Activated CD8-positive, alpha-beta memory T cell treated with anti-CD3 and anti-CD28 coated beads for 36 hours (primary cell): ENCODE measurements around the gene DEFB114. TPM values are rescaled to one million over a fixed set of nuclear protein-coding genes. Genes with fewer than 3 reads are reported as not detected.
"Not testable (repeated sequence)": the region's sequence is repeated elsewhere in the genome, so short reads cannot be mapped to it uniquely, and the experiment has no call there.

Experiments
- CTCF ChIA-PET: fragments of 350-600 bp; sonication (Branson Sonifier 250); formaldehyde crosslinking; loops from one replicate; lab custom pipeline; 2021; ENCODE audit warnings: antibody characterized with exemption; lab: Charles Lee
- POLR2A ChIA-PET: fragments of 350-600 bp; sonication (Branson Sonifier 250); formaldehyde crosslinking; loops from one replicate; lab custom pipeline; 2021; ENCODE audit warnings: antibody characterized with exemption; lab: Charles Lee
- total RNA-seq, 2 experiments: library from RNA; stranded (reverse); gene quantifications; one replicate each; pipeline ENCODE4 v1.2.3, GENCODE V29; 2021

Gene DEFB114
- total RNA-seq = not detected

DNA sequence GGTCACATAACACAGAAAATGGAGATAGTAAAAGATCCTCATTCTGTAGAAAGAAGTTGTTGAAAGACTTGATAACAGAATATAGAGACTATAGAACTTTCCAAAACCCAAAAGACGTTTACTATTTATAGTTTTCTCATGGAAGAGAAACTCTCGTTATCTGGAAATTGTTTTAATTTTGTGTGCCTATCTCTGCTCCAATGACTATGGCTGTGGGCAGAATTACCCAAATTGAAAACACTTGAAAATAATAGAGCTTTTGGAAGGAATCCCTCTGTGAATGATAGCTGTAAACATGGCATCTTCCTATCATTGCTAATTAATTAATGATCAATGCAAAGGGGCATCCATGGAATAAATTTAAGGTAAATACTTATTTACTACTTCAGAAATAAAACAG is at the start of gene DEFB114:
TSS of gene DEFB114 (minus strand) at position 101 of the 400 bp plus-strand sequence. CDS start at position 42, 59 bp downstream.
- CTCF ChIA-PET = no interaction called here

DNA sequence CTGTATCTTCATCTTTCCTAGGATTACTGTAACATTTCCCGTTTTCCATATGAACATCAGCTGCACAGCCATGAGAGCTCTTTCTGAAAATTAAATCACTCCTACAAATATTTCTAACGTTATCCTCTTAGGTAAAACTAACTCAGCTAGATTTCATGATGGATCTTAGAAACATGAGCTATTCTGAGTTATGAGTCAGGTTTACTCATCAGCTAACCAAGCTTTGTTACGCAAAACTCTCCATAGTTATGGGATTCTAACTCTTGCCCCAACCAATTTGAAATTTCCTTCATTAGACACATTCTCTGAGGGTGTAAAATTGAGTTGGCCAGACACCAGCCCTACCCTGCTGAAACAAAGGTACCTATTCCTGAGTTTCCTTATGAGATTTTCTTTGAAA is 43.9 kb upstream of the DEFB114 start:
- CTCF ChIA-PET = no interaction called here
- POLR2A ChIA-PET = no interaction called here

More for the DNA sequence above, at the start of gene DEFB114:
- POLR2A ChIA-PET = no interaction called here

GRCh38 chr6:50003139-50003538 is 39.2 kb upstream of the DEFB114 start:
- ChIA-PET POLR2A (no interaction called here), CTCF (no interaction called here)

- ChIA-PET POLR2A (no interaction called here), CTCF (no interaction called here)
These were observed 31.3 kb upstream of the DEFB114 start for GRCh38 chr6:49995278-49995677.

GRCh38 chr6:49988900-49989299 is 24.9 kb upstream of the DEFB114 start:
- ChIA-PET POLR2A (no interaction called here), CTCF (no interaction called here)

DNA sequence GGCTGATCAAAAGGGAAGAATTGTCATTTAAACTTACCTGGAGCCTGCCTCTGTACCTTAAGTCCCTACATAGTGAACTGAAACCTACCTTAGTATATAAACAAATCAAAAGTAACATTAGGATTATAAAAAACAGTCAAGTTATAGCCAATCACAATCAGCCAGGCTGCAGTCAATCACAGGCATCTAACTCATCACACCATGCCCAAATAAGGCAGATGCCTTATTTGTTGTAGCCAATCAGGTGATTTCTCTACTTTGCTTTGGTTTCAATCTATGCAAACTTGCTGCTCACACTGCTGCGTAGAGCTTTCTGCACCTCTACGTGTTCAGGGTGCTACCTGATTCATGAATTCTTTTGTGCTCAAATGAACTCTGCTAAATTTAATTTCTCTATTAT is 23.8 kb upstream of the DEFB114 start:
- POLR2A ChIA-PET = no interaction called here
- CTCF ChIA-PET = no interaction called here

GRCh38 chr6:49986551-49986950 is 22.6 kb upstream of the DEFB114 start:
- POLR2A ChIA-PET = no interaction called here

DNA sequence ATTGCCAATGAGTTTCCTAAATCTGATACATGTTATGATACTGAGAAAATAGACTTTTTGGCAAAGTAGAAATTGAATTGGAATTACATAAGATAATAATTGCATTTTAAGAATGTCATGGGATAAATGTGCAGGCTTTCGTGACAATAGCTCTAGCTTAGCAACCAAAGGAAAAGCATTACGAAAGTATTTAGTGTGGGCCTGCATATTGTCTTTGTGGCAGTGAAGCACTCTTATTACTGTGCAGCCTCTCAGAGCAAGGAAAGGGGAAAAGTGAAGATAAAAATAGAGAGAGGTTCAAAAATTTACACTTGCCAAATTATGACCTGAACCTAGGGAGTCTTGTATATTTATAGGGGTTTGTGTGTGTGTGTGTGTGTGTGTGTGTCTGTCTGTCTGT is 18.1 kb upstream of the DEFB114 start:
- ChIA-PET POLR2A (no interaction called here), CTCF (no interaction called here)

More at GRCh38 chr6:49986551-49986950, 22.6 kb upstream of the DEFB114 start:
- CTCF ChIA-PET = no interaction called here

GRCh38 chr6:49980898-49981297 is 16.9 kb upstream of the DEFB114 start:
- ChIA-PET POLR2A (no interaction called here), CTCF (no interaction called here)

- POLR2A ChIA-PET = no interaction called here
- CTCF ChIA-PET = no interaction called here
These were observed 15.6 kb upstream of the DEFB114 start for GRCh38 chr6:49979584-49979983.

DNA sequence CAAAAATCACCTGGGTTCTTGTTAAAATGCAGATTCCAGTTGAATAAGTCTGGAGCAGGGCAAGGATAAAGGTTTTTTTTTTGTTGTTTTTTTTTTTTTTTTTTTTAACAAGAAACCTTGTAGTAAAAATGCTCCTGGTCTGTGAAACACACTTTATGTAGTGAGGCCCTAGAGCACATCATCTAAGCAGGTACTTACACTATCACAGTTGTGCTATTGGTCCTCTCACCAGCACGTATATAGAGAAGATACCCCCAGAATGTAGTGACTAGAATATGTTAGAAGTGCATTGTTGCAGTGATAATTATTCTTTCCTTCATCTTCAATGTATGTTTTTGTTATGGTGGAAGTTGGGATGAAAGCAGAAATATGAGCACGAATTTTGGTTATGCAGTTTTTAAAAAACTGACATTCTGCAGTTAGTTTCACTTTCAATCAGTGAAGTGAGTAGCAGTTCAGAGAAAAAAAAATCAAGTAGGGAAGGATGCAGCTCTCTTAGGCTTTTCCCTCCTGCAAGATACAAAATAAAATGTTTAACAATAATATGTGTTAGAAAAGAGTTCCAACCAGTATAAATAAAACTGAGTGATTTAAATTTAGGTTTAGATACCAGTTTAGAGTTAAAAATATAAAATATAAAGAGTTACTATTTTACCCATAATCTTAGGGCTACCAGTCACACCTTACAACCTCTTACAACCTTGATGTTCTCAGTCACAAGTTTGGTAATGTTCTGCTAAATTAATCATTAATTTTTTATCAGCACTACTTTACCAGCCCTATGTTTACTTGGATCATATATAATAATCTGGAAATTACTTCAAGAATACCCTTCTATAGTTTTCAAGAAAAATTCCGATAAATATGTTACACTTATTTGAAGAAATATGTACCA is 14.6 kb upstream of the DEFB114 start:
- CTCF ChIA-PET = no interaction called here
- POLR2A ChIA-PET = no interaction called here

DNA sequence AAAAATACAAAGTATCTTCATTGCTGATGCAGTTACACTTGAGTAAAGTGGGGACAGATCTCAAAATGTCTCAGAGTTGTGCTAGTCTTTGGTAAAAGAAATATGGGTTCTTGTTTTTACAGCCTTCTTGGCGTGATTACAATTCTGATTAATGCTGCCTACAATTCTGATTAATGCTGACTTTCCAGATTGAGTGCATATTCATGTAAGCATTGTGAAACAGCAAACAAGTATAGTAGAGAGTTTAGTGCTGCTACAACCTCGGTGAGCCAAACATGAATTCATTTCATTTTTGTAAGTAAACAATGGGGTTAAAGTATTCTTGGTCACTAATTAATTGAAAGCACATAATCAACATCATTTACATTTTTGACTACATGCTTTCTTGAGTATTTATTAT is 5.6 kb upstream of the DEFB114 start, which contains the start of gene DEFB113:
TSS of gene DEFB113 (minus strand) at position 21 of the 400 bp plus-strand sequence. CDS start at position 21, 0 bp downstream.
- CTCF ChIA-PET = no interaction called here
- POLR2A ChIA-PET = no interaction called here

DNA sequence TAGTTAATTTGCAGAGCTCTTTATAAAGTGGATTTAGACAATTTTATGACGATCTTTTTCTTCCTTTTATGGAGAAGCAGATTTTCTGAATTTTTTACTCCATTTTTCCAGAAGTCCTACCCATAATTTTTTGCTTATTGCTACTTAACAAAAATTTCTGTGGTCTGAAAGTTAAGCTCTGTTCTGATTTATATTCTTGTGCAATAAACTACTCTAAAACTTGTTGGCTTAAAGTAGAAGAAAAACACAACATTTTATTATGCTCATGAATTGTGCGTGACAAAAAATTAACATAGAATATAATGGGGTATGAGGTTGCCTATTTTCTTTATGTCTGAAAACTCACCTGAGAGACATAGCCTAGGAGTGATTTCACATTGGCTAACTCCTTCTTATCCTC is 2.9 kb upstream of the DEFB114 start:
- ChIA-PET POLR2A (no interaction called here), CTCF (no interaction called here)

GRCh38 chr6:49966334-49966733 is 2.4 kb upstream of the DEFB114 start:
- POLR2A ChIA-PET = no interaction called here
- CTCF ChIA-PET = no interaction called here

- POLR2A ChIA-PET = no interaction called here
These were observed 5.8 kb downstream of the DEFB114 start for GRCh38 chr6:49958180-49958579.

GRCh38 chr6:49955847-49956246 is 8.1 kb downstream of the DEFB114 start:
- POLR2A ChIA-PET = no interaction called here

More at GRCh38 chr6:49958180-49958579, 5.8 kb downstream of the DEFB114 start:
- CTCF ChIA-PET = no interaction called here

GRCh38 chr6:49951926-49952325 is 12.0 kb downstream of the DEFB114 start:
- ChIA-PET CTCF (no interaction called here), POLR2A (no interaction called here)

More at GRCh38 chr6:49955847-49956246, 8.1 kb downstream of the DEFB114 start:
- CTCF ChIA-PET = no interaction called here

DNA sequence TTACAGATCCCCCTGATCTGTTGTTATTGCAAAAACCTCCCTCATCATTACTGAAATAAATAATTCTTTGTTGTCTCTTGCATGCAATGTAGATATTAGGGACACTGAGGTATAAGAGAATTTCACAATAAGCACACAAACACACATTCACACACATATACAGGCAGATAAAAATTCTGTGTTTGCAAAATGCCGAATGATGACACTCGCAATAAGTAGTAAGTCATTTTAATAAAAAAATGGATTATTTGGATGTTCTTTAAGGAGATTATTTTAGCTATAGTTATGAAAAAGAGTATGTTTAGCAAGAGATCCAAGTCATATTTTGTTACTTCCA is 13.6 kb downstream of the DEFB114 start:
- POLR2A ChIA-PET = no interaction called here

GRCh38 chr6:49949062-49949461 is 14.9 kb downstream of the DEFB114 start:
- CTCF ChIA-PET = no interaction called here
- POLR2A ChIA-PET = no interaction called here

More for the DNA sequence above, 13.6 kb downstream of the DEFB114 start:
- CTCF ChIA-PET = no interaction called here

DNA sequence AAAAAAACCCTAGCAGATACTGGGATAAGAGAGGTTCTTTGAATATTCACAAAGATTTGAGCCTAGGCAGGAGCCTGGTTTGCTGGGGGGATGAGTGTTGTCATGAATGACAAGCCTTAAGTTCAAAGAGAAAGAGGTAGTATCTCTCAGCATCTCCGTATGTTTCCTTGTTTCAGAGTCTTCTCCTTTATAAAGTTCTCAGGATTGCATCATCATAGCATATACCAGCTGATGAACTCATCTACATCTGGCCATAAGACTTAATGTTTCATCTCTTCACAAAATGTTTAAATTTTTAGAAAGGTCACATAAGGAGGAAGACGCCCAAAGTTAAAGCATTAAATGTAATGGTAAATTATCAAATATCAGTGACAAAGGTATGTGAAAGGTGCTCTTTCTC is 17.1 kb downstream of the DEFB114 start:
- CTCF ChIA-PET = no interaction called here
- POLR2A ChIA-PET = no interaction called here

- POLR2A ChIA-PET, CTCF ChIA-PET: not testable (repeated sequence)
These were observed 19.9 kb downstream of the DEFB114 start for GRCh38 chr6:49944068-49944467.
